KBM-7 (cell line): ENCODE measurements around the gene FBLN2.

Source experiments
- DNase-seq: peaks from one replicate; pipeline ENCODE4 v3.0.0-alpha.2; 2015
- in situ Hi-C: fragments of 300-500 bp; cut with MboI; formaldehyde crosslinking; loops from 2 replicates; pipeline ENCODE4 v1.14.3; 2020; ENCODE audit warnings: low sequenced_read_pairs, low pct_unique_long_range_greater_than_20kb, mixed read lengths

Gene FBLN2

DNA sequence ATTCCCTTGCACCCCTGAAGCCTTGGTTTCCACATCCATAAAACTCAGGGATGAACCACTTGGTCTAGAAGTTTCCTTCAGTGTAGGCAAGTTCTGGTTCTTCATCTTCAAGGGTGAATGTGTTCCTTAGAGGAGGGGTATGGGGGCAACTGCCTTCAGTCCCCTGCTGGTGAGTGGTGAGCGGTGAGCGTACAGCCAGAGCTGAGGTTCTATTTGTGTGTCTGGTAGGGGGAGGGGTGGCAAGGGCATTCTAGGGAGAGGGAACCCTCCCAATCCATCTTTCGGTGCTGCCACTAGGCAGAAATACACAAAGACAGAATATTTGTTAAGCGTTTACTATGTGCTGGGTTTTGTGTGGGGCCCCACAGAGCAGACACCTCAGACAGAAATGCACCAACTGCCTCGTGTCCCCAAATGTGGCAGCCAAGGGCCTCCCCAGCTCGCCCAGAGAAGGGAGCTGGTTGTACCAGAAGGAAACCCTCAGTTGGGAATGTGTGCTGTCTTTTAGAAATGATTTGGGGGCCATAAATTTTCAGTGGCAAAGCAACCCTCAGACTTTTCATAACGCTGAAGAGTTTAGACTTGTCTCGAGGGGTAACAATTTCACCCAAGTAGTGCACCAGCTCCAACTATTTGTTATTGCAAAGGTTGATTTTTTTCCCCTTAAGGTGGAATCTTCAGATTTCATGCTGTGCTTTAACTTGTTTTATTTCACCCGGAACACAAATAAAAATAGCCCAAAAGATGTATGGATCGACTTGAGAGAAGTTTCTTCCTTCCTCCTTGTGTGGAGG, 137.6 kb downstream of the FBLN2 start:
- in situ Hi-C loops, result no loop called here
- no peak for DNase-seq

DNA sequence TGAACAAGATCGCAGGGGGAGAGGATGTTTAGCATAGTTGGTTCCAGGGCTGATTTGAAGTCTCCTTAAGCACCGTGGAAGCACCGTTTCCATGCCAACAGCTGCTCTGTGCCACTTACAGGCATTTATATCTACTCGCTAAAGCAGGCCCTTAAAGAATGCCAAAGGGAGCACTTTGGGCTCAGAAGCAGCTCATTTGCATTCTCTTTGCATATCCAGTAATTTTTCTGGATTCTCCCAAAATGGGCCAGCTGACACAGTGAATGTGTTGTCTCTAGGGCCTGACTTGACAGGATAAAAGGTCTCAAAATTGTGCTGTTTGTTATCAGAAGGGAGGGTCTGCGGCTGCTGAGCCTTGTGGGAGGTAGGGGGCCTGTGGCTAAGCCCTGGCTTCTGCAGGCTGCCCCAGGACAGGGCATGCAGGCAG, 138.6 kb downstream of the FBLN2 start:
- DNase-seq, result no peak
- in situ Hi-C loops, result no loop called here
